Stimulated activated CD4-positive, alpha-beta T cell treated with anti-CD3 and anti-CD28 coated beads, Interleukin-4, amount 100 ng/mL, for 1 hour (primary cell): ENCODE measurements around the gene CCDC70.
A peak's percentile ranks its signal among the peaks of the same experiment; 100 is the strongest.
"Not testable (repeated sequence)": the region's sequence is repeated elsewhere in the genome, so short reads cannot be mapped to it uniquely, and the experiment has no call there.

ENCODE experiments used
- DNase-seq: peaks from one replicate; pipeline ENCODE4 v3.0.0-alpha.2; 2020

Gene CCDC70

DNA sequence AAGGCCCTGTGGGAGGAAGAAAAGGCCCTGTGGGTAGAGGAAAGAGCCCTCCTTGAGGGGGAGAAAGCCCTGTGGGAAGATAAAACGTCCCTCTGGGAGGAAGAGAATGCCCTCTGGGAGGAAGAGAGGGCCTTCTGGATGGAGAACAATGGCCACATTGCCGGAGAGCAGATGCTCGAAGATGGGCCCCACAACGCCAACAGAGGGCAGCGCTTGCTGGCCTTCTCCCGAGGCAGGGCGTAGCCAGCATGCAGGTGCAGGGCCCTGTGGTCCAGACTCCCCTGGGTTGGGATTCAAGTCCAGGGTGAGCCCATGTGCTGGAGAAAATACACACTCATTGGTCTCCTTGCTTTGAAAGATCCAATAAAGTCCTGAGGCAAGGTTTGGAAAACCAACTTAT, 4.1 kb downstream of the CCDC70 start:
- DNase-seq: no peak

DNA sequence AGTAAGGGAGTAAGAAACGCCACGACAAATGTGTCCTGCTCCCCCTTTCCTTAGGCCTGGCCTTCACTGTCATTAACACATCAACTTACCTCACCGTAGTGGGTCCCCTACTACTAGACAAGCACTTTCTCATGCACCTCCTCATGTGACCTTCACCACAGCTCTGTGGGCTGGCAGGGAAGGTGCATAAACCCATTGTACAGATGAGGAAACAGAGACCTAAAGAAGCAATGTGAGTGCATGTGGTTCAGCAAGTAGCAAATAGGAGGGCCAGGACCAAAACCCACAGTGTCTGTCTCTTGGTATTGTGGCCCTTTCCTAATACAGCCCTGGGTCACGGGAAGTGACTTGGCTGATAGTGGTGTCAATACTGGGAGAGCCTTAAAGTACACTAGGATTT, 5.3 kb downstream of the CCDC70 start:
- DNase-seq: no peak

DNA sequence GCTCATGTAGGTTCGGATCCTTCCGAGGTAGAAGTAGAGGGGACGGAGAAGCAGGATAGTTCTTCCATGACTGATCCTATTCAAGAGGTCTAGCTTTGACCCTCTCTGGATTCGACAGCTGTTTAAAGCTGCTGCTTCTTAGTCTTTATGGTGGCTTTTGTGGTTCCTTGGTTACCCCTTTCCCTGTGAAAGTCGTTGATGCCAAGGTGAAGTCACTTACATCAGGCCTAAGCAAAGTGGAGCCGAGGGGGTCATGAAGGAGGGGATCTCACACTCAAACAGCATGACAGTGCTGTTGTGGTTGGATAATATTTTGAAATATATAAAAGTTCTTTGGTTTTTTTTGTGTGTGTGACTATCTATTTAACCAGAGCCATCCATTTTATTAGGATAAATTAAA, 8.1 kb downstream of the CCDC70 start:
- DNase-seq: no peak

DNA sequence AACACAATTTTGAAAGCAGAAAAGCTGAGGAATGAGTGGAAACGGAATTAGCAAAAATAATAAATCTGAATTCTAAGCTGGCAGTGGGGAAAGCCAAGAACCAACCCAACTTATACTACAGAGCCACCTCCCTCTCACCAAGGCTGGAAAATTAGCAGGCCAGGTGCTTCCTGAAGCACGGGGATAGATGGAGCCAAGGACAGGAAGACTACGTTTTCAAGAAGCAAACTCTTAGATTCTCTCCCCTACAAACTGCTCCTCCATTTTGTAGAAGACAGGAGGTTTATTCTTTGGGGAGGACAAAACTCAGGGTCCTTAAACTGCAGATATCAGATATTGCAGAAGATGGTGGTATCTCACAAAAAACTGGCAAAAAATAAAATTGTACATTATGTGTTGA, 8.8 kb downstream of the CCDC70 start:
- no peak for DNase-seq

DNA sequence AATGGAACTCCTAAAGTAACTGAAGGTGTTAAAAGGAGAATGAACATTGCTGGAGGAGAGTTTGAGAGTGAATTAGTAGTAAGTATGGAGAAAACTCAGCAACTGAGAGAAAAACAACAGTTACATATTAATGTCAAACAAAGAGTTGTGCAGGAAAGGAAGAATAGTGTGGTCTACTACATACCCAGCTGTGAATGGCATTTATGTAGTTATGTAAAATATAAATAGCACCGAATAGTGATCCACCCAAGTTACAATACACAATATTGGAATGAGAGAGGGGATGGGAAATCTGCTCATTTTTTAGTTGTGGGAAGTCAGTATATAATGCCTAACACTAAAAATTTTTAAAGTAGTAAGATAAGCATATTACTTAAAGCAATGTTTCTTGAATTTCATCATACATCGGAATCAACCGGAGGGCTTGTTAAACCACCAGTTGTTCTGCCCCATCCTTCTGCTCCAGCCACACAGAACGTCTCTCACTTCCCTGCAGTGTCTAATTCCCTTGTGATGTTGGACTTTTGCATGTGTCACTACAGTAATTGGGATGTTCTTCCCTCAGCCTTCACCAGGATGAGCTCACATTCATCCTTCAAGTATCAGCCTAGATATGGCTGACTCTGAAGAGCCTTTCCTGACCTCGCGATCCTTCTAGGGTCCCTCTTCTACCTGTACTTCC, 11.5 kb downstream of the CCDC70 start:
- DNase-seq: no peak

DNA sequence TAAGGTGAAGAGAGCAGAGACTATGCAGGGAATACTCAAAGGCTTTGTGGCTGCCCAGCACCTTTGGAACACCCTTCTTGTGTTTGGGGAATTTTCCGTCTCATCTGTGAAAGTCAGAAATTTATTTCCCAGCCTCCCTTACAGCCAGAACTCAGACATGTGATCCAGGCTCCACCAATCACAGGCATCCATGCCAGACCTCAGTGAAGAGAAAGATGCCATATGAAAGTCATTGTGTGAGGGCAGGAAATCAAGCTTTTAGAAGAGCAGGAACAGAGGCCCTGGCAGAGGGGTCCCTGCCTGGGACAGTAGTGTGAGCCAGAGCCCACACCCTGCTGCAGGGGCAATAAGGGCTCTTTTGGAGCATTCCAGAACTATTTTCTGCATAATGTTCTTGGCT, 12.1 kb downstream of the CCDC70 start:
- no peak for DNase-seq

DNA sequence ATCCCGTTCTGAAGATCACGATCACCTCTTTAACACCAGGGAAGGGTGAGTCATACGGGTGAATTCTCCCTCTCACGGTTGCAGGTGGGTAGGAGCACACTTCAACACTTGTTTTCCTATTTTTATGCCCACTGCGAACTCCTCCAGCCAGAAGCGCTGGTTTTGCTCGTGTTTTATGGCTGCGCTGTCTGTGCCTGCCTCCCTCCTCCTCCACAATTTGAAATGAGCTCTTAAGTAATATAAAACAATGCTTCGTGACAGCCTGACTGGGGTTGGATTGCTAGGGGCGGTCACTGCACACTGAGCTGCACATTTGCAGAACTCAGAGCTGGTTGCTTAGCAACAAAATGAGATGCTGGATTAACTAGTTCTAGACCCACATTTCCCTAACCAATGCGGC, 12.9 kb downstream of the CCDC70 start:
- no peak for DNase-seq

DNA sequence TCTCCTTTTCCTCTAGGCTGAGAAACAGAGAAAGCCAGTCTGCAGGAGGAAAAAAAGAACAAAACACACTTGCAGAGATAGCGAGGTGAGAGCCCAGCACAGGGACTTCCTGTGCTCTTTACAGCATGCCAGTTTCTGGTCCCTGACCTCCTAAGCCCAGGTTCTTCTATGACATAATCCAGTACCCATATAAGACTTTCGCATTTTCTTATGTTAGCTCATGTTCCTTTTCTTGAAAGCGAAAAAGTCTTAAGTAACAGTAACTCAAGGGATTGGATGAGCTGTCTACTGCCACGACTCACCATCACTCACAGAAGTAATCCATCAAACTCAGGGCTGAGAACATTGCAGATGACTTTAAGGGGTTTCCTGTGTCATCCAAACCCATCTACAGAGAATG, 17.4 kb downstream of the CCDC70 start:
- no peak for DNase-seq

DNA sequence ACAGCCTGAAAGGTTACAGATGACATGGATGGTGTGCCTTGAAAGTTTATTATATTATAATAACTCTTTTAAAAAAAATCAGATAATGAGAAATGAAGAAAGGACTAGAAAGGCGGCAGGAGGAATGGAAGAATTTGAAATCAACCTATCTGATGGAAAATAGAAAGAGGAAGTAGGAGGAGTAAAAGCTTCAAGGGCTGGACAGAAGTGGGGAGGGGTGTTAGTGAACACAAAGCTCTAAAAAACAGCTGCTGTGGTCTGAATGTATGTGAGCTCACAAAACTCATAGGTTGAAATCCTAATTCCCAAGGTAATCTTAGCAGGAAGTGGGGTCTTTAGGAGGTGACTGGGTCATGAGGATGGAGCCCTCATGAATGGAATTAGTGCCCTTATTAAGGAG, 19.5 kb downstream of the CCDC70 start:
- no peak for DNase-seq

DNA sequence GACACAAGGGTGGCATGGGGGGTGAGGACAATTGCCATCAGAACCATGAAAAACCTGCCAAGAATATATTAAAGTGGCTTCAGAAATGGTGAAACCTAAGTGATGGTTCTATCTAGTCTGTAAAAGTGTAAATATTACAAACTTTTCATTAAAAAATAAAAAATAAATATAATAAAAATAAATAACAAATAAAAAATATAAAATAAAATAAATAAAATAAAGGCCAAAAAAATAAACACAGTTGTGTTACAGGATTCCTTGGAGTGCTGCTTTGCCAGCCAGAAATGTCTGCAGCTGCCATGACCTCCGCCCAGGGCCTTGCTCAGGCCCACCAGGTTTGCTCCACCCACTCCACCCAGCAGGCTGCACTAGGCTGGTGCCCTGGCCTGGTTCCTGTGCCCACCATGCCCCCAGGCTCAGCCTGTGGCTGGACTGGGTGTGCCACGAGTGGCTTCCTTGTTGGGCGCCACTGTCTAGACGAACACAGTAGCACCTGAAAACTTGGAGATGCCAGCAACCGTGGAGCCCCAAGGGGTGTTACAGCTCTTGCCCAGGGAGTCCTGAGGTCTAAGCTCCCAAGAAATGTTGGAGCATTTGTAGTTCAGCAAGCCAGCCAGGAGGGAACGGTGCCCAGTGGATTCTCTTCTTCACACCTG, 20.9 kb downstream of the CCDC70 start:
- DNase-seq: no peak

DNA sequence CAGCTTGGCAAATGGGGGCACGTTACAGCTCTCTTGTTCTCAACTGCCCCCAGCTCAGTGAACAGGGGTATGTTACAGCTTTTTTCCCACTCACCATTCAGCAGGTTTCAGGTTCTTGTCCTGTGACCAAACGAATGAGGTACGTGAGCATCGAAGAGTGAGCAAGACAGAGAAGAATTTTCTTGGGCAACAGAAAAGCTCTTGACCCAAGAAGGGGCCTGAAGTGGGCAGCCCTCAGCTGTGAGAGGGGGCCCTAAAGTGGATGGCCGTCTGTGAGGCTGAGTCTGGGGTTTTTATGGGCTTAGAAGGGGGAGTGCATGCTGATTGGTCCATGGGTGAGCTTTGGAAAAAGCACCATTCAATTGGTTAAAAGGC, 21.4 kb downstream of the CCDC70 start:
- DNase-seq: no peak

DNA sequence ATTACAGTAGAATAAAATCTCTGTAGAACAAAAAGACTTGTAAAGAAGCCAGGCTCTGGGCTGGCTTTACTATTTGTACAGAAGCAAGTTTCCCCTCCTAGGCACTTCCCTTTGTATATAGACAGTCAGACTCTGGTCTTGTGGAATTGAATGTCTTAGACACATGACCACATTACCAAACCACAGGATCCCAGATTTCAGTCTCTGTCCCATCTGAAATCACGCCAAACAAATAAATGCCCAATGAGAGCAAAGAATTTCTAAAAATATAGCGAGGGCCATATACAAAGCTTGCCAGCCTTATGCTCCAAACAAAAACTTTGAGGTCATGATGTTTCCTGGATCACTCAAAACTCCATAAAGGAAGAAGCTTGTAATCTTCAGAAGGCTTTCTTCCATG, 23.9 kb downstream of the CCDC70 start:
- DNase-seq: no peak

DNA sequence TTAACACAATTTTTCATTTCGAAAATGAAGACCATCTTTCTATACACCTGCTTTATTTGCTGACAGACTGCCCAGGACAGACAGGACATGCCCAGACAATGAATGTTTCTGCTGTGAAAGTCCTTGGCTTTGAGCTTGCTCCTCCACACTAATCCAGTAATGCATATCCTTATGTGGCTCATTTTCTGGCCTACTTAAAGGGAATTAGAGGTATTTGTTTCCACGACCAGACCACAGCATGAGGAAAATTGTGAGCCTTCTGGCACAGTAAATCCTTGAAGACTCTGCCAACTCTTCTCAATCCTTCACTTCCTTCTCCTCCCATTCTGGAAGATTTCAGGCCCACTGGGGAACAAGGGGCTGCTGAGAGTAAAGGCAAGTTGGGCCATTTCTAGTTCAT, 25.7 kb downstream of the CCDC70 start:
- DNase-seq: no peak

DNA sequence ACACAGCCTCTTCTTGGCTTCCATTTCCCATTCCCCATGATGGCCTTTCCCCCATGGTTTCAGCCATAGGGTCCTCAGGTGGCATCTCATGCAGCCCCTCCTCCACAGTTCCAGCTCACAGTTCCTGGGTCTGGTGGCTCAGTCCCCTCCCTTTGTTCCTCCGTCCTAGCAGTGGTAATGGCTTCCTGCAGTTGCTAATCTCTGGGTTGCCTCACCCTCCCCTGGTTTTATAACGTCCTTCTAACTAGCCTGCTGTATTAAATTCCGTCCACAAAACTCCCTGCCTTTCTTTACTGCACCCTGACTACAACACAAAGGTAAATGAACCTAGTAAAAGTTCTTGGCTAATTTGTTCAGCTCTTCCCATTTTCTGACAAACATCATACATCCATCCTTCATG, 30.9 kb downstream of the CCDC70 start:
- DNase-seq: no peak

DNA sequence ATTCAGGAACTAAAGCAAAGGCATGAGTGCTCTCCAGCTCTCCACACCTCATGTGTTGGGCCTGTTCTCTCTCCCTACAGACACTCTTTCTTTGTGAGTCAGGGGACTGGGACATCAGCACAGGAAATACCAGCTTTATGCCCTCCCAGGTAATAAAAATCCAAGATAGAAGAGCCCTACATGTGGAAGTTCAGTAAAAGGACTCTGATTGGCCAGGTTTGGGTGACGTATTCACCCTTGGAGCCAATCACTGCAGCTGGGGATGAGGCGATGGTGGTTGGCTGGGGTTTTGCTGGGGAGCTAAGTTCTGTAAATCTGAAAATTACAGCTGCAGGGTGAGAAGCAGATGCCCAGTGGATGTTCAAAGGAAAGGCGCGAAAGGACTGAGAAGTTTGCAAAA, 32.5 kb downstream of the CCDC70 start:
- DNase-seq: no peak

DNA sequence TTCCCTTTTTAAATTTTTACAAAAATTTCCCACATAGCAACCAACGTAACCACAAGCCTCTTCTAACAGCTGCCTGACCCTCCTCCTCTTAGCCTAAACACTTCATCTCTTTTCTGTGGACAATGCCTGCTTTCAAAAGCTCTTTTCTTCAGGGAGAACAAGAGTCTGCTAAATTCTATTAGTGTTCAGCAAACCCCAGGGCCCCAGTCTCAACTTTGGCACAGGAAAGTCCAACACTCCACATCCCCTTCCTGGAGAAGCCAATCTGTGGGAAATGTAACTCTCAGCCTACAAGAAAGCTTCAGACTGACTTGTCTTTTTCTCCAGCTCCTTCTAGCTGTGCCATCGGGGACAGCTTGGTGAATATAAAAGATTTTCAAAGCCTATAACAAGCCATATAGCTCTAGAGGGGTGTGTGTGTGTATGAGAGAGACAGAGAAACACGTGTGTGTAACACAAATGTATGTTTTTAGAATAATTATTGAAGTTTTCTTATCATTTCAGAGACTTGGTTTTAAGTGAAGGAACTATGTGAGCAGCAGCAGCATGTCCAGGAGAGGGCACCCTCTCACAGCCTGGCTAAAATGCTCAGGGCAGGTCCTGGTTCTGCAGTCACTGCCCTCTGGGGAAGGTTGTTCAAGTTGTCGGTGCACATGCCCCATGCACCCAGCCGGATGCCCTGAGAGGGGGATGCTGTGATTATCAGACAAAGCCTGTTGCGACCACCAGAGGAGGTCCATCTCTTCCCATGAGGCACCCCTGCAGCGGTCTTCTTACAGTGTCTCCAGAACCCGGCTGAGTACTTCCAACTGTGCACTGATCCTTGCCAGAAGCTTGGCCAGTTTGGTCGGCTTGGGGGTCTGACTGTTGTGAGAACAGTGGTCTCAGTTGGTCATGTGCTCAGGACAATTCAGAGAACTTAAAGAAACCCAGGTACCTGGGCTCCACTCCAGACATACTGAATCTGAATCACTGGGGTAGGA, 34.4 kb downstream of the CCDC70 start:
- DNase-seq: peak; percentile 42

DNA sequence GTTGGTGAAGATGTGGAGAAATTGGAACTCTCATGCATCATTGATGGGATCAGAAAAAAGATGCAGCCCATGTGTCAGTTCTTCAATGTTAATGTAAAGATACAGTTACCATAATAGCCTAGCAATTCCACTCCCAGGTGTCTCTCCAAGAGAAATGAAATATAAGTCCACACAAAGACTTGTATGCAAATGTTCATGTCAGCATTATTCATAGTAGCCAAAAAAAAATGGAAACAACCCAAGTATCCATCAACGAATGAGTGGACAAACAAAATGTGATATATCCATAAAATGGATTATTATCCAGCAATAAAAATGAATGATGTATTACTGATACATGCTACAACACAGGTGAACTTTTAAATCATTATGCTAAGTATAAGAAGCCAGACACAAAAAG, 38.7 kb downstream of the CCDC70 start:
- DNase-seq: no peak

DNA sequence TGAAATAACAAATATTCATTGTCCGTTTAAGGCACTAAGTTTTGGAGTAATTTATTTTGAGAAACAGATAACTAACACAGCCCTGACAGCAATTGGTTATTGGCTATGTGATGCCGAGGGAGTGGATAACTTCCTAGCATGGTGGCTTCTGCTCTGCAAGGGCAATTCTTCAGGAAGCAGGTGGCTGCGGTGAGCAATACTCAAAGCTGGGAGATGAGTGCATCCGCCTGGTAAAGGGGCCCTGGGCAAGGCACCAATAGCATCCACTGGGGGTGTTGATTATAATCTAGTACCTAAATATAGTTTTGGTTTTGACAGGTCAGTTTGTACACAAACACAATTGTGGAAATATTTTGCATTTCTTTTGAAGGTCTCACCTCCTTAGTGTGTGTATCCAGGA, 41.0 kb downstream of the CCDC70 start:
- no peak for DNase-seq

DNA sequence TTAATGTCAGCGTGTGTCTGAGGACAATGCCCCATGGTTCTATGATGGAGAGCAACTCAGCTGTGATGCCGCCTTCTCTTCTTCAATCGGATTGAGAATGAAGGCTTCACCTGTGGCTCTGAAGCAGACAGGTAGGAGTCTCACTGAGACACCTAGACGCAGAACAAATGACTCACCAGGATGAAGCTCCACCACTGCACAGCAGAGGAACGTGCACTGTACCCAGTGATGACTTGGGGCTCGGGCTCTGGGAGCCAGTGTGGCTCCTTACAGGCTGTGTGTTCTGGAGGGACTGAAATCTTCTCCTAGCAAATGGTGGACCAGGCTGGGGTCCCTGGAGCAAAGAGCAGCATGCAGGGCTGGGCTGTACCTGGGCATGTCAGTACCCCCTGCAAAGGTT, 44.0 kb downstream of the CCDC70 start:
- DNase-seq: no peak

DNA sequence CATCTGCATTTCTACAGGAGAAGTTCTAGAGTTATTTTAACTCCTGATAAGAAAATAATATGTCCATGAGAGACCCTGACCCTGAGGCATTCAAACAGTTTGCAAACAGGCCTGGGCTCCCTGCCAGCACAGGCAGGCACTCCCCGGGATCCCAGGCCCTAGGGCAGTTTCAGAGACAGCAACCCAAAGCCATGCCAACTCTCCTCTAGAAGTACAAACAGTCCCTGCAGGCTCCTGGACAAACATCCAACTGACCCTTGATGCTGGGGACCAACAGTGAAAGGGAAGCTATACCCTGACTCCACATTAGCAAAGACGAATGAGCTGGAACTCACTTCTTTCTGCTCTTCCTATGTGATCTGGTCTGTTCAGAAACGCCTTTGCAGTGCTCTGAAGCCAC, 44.8 kb downstream of the CCDC70 start:
- DNase-seq: no peak

DNA sequence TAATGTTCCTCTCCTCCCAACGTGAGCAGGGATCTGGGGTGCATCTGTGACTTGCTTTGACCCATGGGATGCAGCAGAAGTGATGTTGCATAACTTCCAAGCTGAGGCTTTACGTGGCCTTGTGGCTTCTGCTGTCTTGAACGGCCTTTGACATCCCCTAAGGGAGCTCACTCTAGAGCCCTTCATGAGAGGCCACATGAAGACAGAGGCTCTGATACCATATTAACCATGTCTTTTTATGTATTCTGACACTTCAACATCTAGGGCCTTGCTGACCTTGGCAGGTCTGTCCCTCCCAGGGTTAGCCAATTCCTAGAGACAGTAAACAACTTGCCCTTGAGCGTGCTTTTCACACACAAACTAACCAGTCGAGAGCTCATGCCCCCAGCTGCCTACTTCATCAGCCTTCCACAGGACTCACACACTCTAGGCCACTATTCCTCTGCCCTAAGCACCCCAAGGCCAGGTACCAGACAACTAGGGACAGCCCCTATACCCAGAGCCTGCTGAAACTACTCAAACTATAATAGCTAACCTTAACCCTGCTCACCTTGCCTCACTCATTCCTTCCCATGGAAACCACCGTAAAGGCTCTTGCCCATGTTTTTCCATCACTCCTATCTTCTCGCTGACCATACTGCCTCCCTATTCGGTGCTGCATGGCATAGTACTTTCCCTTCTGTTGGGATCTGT, 45.4 kb downstream of the CCDC70 start:
- no peak for DNase-seq

DNA sequence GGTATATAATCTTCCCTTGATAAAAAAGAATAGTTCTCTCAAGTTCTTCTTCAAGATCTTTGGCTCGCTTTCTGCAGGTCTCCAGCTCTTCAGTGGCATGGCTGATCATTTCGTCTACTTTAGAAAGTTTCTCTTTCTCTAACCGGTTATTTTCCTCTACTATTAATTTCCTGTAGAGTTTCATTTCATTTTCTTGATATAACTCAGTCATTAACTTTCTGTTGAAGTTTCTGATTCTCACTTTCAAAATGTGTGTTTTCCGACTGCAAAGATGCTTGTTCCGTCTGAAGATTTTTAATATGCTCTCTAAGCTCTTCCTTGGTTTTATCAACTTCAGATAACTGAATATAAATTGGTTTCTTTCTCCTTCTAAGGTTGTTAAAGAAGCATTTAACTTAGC, 47.5 kb downstream of the CCDC70 start:
- DNase-seq: not testable (repeated sequence)

DNA sequence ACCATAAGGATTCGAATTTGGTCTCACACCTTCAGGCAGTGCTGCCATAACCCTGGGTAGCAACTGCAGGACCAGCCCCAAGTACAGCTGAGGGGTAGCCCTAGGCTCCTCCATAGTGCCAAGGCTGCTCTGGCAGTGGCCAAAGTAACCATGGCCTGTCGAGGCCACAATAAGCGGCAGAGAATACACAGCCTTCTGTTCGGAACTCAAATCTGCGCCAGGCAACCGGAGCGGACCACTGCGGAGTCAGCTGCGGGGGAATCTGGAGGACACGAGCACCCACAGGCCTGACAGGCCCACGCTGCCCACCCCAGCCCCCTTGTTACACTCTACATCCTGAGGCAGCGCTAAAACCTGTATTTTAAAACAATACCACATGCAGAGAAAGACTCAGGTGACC, 48.7 kb downstream of the CCDC70 start:
- DNase-seq: no peak
